CD14-positive monocyte (primary cell): Measurements from ENCODE around the gene RAC2. TPM values are rescaled to one million over a fixed set of nuclear protein-coding genes. Genes with fewer than 3 reads are reported as not detected.

Source experiments
- DNase-seq, 3 donors: peaks; one replicate each; pipeline ENCODE4 v3.0.0-alpha.2; 2011 to 2022
- H2AFZ ChIP-seq: 2 replicates; pipeline ENCODE4 v1.6.0; 2012; ENCODE audit warnings: mild to moderate bottlenecking, low read depth, low read length, inconsistent platforms; ENCODE audit not compliant: insufficient read depth, poor library complexity, severe bottlenecking
- H3K27ac ChIP-seq, 2 donors: 1 replicate in 1 of 2; 2 replicates in 1 of 2; pipeline ENCODE4 v1.5.1; 2012 to 2013; ENCODE audit warnings: low read length in 2 of 2, control low read depth in 1 of 2, inconsistent platforms in 1 of 2, low read depth in 1 of 2, mild to moderate bottlenecking in 1 of 2
- H3K27me3 ChIP-seq, 2 donors: one replicate each; pipeline versions ENCODE4 v1.6.0 to v1.6.1; 2011 to 2013; ENCODE audit warnings: low read length in 2 of 2; ENCODE audit not compliant: control insufficient read depth in 2 of 2, insufficient read depth in 2 of 2
- H3K36me3 ChIP-seq, 2 donors: replicated peaks in 1 of 2; 1 replicate in 1 of 2; 2 replicates in 1 of 2; pipeline versions ENCODE4 v1.5.1 to v1.6.1; 2012 to 2013; ENCODE audit warnings: low read length in 2 of 2, control low read depth in 1 of 2, inconsistent platforms in 1 of 2, mild to moderate bottlenecking in 1 of 2; ENCODE audit not compliant: insufficient read depth in 2 of 2, control insufficient read depth in 1 of 2
- H3K4me1 ChIP-seq, 2 donors: 1 replicate in 1 of 2; 2 replicates in 1 of 2; pipeline versions ENCODE4 v1.5.1 to v1.6.1; 2012 to 2013; ENCODE audit warnings: low read length in 2 of 2, control low read depth in 1 of 2, inconsistent platforms in 1 of 2, mild to moderate bottlenecking in 1 of 2, moderate library complexity in 1 of 2; ENCODE audit not compliant: insufficient read depth in 2 of 2, control insufficient read depth in 1 of 2
- H3K4me2 ChIP-seq: replicated peaks from 2 replicates; pipeline ENCODE3; 2012; ENCODE audit warnings: low read length, moderate library complexity, mild to moderate bottlenecking; ENCODE audit not compliant: poor library complexity, severe bottlenecking; ENCODE audit errors: extremely low read depth
- H3K4me3 ChIP-seq, 3 experiments: fragments of 200-600 bp in 1 of 3; sonication (generic) in 1 of 3; replicated peaks in 1 of 3; 1 replicate in 2 of 3; 2 replicates in 1 of 3; pipeline ENCODE4 v1.5.1; 2011 to 2013; ENCODE audit warnings: low read length in 3 of 3, mild to moderate bottlenecking in 3 of 3, control low read depth in 2 of 3, low read depth in 2 of 3, inconsistent platforms in 1 of 3, moderate library complexity in 1 of 3
- H3K79me2 ChIP-seq: 2 replicates; pipeline ENCODE4 v1.6.0; 2012; ENCODE audit warnings: mild to moderate bottlenecking, control low read depth, inconsistent platforms, low read length, moderate library complexity; ENCODE audit not compliant: insufficient read depth
- H3K9ac ChIP-seq: 2 replicates; pipeline ENCODE4 v1.6.0; 2017; ENCODE audit warnings: low read length, mild to moderate bottlenecking; ENCODE audit not compliant: insufficient read depth, poor library complexity, severe bottlenecking
- H3K9me3 ChIP-seq, 2 donors: replicated peaks in 1 of 2; 1 replicate in 1 of 2; 2 replicates in 1 of 2; pipeline versions ENCODE4 v1.5.1 to v1.6.1; 2012 to 2013; ENCODE audit warnings: low read length in 2 of 2, control low read depth in 1 of 2; ENCODE audit not compliant: control insufficient read depth in 1 of 2, insufficient read depth in 1 of 2
- H4K20me1 ChIP-seq: 2 replicates; pipeline ENCODE4 v1.6.0; 2012; ENCODE audit warnings: mild to moderate bottlenecking, low read length, control low read depth, moderate library complexity; ENCODE audit not compliant: insufficient read depth
- H3K27ac Mint-ChIP-seq, 7 donors: one replicate each; pipeline ENCODE4 v1.8.0; 2020; ENCODE audit warnings: mild to moderate bottlenecking in 7 of 7, mixed read lengths in 7 of 7, moderate library complexity in 6 of 7, inconsistent platforms in 2 of 7
- H3K27me3 Mint-ChIP-seq, 3 donors: one replicate each; pipeline ENCODE4 v1.8.0; 2021 to 2022; ENCODE audit warnings: low read depth in 3 of 3, mild to moderate bottlenecking in 3 of 3, mixed read lengths in 3 of 3, moderate library complexity in 3 of 3, inconsistent platforms in 1 of 3
- H3K36me3 Mint-ChIP-seq, 2 donors: one replicate each; pipeline ENCODE4 v1.8.0; 2020; ENCODE audit warnings: mixed read lengths in 2 of 2, inconsistent platforms in 1 of 2, mild to moderate bottlenecking in 1 of 2
- H3K4me1 Mint-ChIP-seq: one replicate; pipeline ENCODE4 v1.8.0; 2020; ENCODE audit warnings: mild to moderate bottlenecking, mixed read lengths
- H3K4me3 Mint-ChIP-seq, 2 donors: one replicate each; pipeline ENCODE4 v1.8.0; 2020; ENCODE audit warnings: mild to moderate bottlenecking in 2 of 2, mixed read lengths in 2 of 2, moderate library complexity in 1 of 2
- H3K9me3 Mint-ChIP-seq, 7 donors: one replicate each; pipeline ENCODE4 v1.8.0; 2020 to 2022; ENCODE audit warnings: mixed read lengths in 7 of 7, mild to moderate bottlenecking in 6 of 7, moderate library complexity in 6 of 7, inconsistent platforms in 2 of 7
- CTCF ChIP-seq: fragments of 200-600 bp; IDR thresholded peaks from one replicate; pipeline ENCODE4 v1.8.0; 2022; ENCODE audit warnings: antibody characterized with exemption, mild to moderate bottlenecking
- WGBS: methylation state at CpG from one replicate; pipeline ENCODE4 v1.1.5; 2013; ENCODE audit warnings: missing lambda C conversion rate; ENCODE audit not compliant: insufficient coverage; 5-methylcytosine and 5-hydroxymethylcytosine counted together
- intact Hi-C, 2 donors: fragments of 100-400 bp; cut with micrococcal nuclease; formaldehyde crosslinking; loops; one replicate each; pipeline versions ENCODE4 v1.15.0 to v1.15.1; 2023
- polyA plus RNA-seq, 3 donors: library from polyadenylated mRNA; depleted of rRNA in 1 of 3; unstranded in 2 of 3; stranded (reverse) in 1 of 3; fragments of 300-500 nt in 2 of 3; fragments of >200 nt in 1 of 3; fragmentation: Illumina TruSeq in 2 of 3; gene quantifications; 1 replicate in 2 of 3; 2 replicates in 1 of 3; pipeline ENCODE4 v1.2.3, GENCODE V29; 2012 to 2021

The RAC2 gene
- polyA plus RNA-seq, 3 donors, result 360 to 529 (median 526) TPM

- Histone ChIP-seq H3K27ac (peak overlapping the region; percentile 98 to 99), H2AFZ (no peak overlapping the region), H4K20me1 (peaks cover 61% of the 10 kb centered on the region), H3K4me3 (peak overlapping the region in 1 of 3 experiments; percentile 96), H3K9me3 (no peaks in the 10 kb centered on the region), H3K36me3 (peaks cover 48 to 52% of the 10 kb centered on the region in 2 donors), H3K9ac (no peak overlapping the region), H3K4me2 (peak overlapping the region; percentile 90), H3K79me2 (peaks cover 84% of the 10 kb centered on the region), H3K4me1 (peaks cover 76 to 98% of the 10 kb centered on the region in 2 donors), H3K27me3 (no peaks in the 10 kb centered on the region)
- H3K36me3 Mint-ChIP-seq, result peaks cover 60 to 68% of the 10 kb centered on the region in 2 donors
- 96% methylated on average over 7 of the region's 10 CpGs for WGBS
- H3K27ac Mint-ChIP-seq, result peak overlapping the region; percentile 7 to 99 (median 97)
- intact Hi-C loops, result loop anchor here in 1 of 2 donors (1.0 to 2.0 kb wide), 3 partner anchors 15 to 18 kb away; no protein-coding TSS in a partner anchor
- H3K27me3 Mint-ChIP-seq, result peaks cover 0 to 4% (median 4%) of the 10 kb centered on the region in 3 donors
- no peak for TF ChIP-seq CTCF
- H3K9me3 Mint-ChIP-seq, result peaks cover 0 to 2% (median 0%) of the 10 kb centered on the region in 7 donors
- H3K4me1 Mint-ChIP-seq, result peaks cover 81% of the 10 kb centered on the region
- DNase-seq, result no peak
- peak overlapping the region; percentile 24 to 98 for H3K4me3 Mint-ChIP-seq
These were observed 41.9 kb upstream of the RAC2 start for GRCh38 chr22:37285937-37286336.

GRCh38 chr22:37284805-37285355 lies 40.8 kb upstream of the RAC2 start:
- peak overlapping the region; percentile 98 to 99 for H3K27ac ChIP-seq
- peak overlapping the region; percentile 83 for H3K9ac ChIP-seq
- Mint-ChIP-seq H3K27me3 (peaks cover 0 to 4% (median 4%) of the 10 kb centered on the region in 3 donors), H3K36me3 (peaks cover 49 to 58% of the 10 kb centered on the region in 2 donors), H3K9me3 (peaks cover 0 to 2% (median 0%) of the 10 kb centered on the region in 7 donors), H3K4me1 (peaks cover 74% of the 10 kb centered on the region), H3K4me3 (peak overlapping the region; percentile 90 to 98), H3K27ac (peak overlapping the region; percentile 96 to 99 (median 98))
- peak overlapping the region; percentile 90 for H3K4me2 ChIP-seq
- no peak for TF ChIP-seq CTCF
- intact Hi-C loops, result loop anchor here in 1 of 2 donors (1.0 to 5.0 kb wide), 4 partner anchors 16 to 43 kb away; partner anchors contain the start of gene RAC2
- no peaks in the 10 kb centered on the region for H3K27me3 ChIP-seq
- peak overlapping the region; percentile 81 to 96 (median 82) for H3K4me3 ChIP-seq
- peaks cover 74% of the 10 kb centered on the region for H3K79me2 ChIP-seq
- H3K4me1 ChIP-seq, result peaks cover 73 to 90% of the 10 kb centered on the region in 2 donors
- H3K36me3 ChIP-seq, result peaks cover 40 to 42% of the 10 kb centered on the region in 2 donors
- WGBS, result 0% methylated on average over 4 of the region's 14 CpGs
- peak; percentile 90 to 95 (median 93) for DNase-seq
- no peaks in the 10 kb centered on the region for H3K9me3 ChIP-seq
- H4K20me1 ChIP-seq, result peaks cover 51% of the 10 kb centered on the region
- H2AFZ ChIP-seq, result no peak overlapping the region
